Measurements from ENCODE around the gene CYP2E1.
A peak's percentile ranks its signal among the peaks of the same experiment; 100 is the strongest.
"Not testable (repeated sequence)": the region's sequence is repeated elsewhere in the genome, so short reads cannot be mapped to it uniquely, and the experiment has no call there.

The CYP2E1 gene

GRCh38 chr10:133526957-133527588 is at the start of gene CYP2E1:
CYP2E1 (plus strand) TSS chr10:133527363; CDS start chr10:133527396, 33 bp downstream.
- DNase-seq = no peak

GRCh38 chr10:133481086-133481643 is 46.0 kb upstream of the CYP2E1 start:
- DNase-seq = no peak

- no peak for DNase-seq
Measured at GRCh38 chr10:133481657-133482056, 45.5 kb upstream of the CYP2E1 start.

GRCh38 chr10:133484818-133485217 is 42.3 kb upstream of the CYP2E1 start:
- no peak for DNase-seq

- no peak for DNase-seq
Measured at GRCh38 chr10:133487085-133487484, 40.1 kb upstream of the CYP2E1 start.

- no peak for DNase-seq
Measured at GRCh38 chr10:133488354-133488753, 38.8 kb upstream of the CYP2E1 start.

GRCh38 chr10:133489816-133490588 is 37.2 kb upstream of the CYP2E1 start:
- no peak for DNase-seq

- not testable (repeated sequence) for DNase-seq
Measured at GRCh38 chr10:133493562-133493961, 33.6 kb upstream of the CYP2E1 start.

- not testable (repeated sequence) for DNase-seq
Measured at GRCh38 chr10:133497363-133497762, 29.8 kb upstream of the CYP2E1 start.

GRCh38 chr10:133499176-133499575 is 28.0 kb upstream of the CYP2E1 start:
- DNase-seq = not testable (repeated sequence)

- DNase-seq = not testable (repeated sequence)
Measured at GRCh38 chr10:133500897-133501296, 26.3 kb upstream of the CYP2E1 start.

GRCh38 chr10:133509700-133510099 is 17.5 kb upstream of the CYP2E1 start:
- DNase-seq = no peak

GRCh38 chr10:133511408-133511807 is 15.8 kb upstream of the CYP2E1 start:
- no peak for DNase-seq

- no peak for DNase-seq
Measured at GRCh38 chr10:133511907-133512528, 15.1 kb upstream of the CYP2E1 start.

- no peak for DNase-seq
Measured at GRCh38 chr10:133515471-133515870, 11.7 kb upstream of the CYP2E1 start.

- no peak for DNase-seq
Measured at GRCh38 chr10:133516057-133516456, 11.1 kb upstream of the CYP2E1 start.

- DNase-seq = not testable (repeated sequence)
Measured at GRCh38 chr10:133518517-133518916, 8.6 kb upstream of the CYP2E1 start.

GRCh38 chr10:133520193-133520738 is 6.9 kb upstream of the CYP2E1 start:
- peak; percentile 64 for DNase-seq

GRCh38 chr10:133523631-133524203 is 3.4 kb upstream of the CYP2E1 start:
- DNase-seq = no peak

- DNase-seq = no peak
Measured at GRCh38 chr10:133525444-133525843, 1.7 kb upstream of the CYP2E1 start.

GRCh38 chr10:133527771-133528271 is 658 bp downstream of the CYP2E1 start:
- no peak for DNase-seq

GRCh38 chr10:133528296-133528844 is 1.2 kb downstream of the CYP2E1 start:
- no peak for DNase-seq

Data from fibroblast of skin of right biceps (primary cell).